Measurements from ENCODE around the gene TLL2.
A peak's percentile ranks its signal among the peaks of the same experiment; 100 is the strongest.

TLL2 gene

DNA sequence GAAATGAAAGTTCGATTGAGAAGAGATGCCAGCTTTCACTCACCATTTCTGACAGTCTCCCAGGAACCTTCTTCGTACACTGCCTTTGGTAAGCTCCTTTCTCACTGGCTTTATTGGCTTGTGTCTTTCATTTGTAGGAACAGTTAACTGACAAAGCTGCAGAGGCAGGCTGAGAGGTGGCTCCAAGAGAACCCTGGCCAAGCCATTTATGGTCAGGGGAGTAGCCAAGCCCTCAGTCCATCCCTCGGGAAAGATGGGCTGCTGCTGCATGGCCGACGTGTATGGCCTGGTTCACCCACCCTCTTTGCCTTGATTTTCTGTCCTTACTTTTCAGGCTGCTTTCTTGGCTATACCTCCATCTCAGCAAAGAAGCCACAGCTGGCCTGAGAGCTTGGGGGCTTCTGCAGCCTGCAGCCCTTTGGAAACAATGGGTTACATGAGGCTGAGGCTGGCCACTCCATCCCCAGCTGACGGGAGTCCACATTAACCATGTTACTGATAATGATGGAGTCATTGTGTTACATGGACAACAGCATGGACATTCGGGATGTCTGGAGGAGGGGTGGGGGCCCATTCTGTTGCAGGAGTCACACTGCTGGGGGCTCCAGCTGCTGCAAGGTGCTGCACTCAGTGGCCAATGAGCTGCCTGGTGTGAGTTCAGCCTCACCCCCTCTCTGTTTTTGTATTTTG, 154.7 kb downstream of the TLL2 start, which contains the start of gene OPALIN:
Gene OPALIN (minus strand): TSS at position 152 of the 690 bp plus-strand sequence. CDS start 106 bp downstream, at position 46.
- no peak for DNase-seq (ENCODE audit: low read depth)

DNA sequence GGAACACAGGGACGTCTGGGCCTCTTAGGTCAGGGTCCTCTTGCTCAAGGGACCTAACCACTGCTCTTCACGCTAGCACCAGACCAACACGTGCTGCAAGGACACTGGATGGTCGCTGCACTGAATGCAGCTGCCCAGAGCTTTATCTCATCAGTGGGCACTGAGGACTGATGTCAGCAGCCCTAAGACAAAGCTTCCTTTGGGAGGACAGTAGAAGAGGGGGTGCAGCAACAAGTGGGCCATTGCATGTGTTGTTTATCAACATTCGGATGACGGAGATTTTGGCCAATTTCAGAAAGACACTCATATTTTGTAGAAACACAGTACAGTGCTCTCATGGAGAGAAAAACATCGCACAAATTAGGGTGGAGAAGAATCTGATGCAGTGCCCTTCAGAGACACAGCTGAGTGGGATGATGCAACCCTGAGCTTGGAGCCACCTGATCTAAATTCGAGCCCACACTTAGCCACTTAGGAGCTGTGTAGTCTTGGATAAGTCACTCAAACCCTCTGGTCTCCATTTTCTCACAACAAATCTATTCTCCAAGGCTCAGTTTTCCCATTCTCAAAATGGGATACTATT, 156.6 kb downstream of the TLL2 start:
- no peak for DNase-seq (ENCODE audit: low read depth)

DNA sequence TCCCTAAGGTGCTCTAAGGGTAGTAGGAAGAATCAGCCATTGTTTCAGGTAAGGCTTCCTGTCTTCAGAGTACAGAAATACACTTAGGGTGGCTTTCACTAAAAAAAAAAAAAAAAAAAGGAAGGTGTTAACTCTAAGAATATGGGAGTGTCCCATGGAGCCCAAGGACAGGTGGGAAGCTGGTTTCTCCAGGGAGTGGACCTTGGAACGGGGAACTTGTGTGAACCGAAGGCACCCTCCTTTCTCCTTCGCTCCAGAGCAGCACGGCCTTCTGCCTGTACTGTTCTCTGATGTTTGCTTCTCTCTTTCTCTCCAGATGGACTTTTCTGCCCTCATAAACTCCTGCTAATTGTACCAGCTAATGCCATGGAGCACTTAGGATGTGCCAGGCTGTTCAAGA, 161.1 kb downstream of the TLL2 start:
- no peak for DNase-seq (ENCODE audit: low read depth)

DNA sequence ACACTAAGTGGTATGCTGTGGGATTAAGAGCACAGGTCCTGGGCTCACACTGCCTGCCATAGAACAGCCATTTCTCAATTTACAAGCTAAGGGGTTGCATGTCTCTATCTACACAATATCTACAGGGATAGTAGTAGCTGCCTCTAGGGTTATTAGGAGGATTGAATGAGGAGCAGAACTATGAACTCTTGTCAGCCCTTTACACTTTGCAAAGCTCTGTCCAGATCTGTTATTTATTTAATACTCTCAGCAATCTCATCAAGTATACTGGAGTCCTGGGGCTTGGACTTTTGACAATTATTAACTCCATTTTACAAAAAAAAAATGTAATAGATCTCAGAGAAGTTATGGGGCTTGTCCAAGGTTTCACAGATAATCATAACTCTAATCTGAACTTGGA, 161.7 kb downstream of the TLL2 start:
- DNase-seq (ENCODE audit: low read depth), result no peak

DNA sequence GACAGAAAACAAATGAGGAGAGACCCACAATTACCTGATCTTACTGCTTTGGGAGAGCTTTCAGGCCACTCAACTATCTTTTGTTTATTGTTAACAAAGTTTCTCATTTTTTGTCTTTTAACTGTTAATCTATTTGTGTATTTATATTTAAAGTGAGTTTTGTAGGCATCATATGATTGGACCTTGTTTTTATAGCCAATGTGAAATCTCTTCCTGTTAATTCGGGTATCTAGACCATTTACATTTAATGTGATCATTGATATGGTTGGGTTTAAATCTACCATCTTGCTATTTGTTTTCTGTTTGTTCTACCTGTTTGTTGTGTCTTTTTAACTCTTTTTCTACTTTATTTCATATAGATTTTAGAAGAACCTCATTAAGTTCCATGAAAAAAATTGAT, 167.4 kb downstream of the TLL2 start:
- no peak for DNase-seq (ENCODE audit: low read depth)

DNA sequence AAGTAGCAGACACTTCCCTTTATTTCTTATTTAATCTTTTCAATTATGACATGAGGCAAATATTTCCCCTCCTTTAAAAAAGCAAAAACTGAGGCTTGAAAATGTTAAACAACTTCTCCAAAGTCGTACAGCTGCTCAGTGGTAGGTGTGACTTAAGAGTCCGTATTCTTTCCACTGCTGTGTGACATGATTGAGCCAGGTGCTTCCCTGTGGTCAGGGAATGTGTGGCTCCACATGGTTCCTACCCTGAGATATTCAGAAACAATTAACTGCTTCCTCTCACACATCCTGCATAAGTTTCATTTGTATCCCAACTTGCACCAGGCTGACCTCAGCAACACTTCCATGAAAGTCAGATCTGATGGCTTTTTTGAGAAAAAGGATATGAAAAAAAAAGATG, 168.5 kb downstream of the TLL2 start:
- DNase-seq (ENCODE audit: low read depth), result no peak

DNA sequence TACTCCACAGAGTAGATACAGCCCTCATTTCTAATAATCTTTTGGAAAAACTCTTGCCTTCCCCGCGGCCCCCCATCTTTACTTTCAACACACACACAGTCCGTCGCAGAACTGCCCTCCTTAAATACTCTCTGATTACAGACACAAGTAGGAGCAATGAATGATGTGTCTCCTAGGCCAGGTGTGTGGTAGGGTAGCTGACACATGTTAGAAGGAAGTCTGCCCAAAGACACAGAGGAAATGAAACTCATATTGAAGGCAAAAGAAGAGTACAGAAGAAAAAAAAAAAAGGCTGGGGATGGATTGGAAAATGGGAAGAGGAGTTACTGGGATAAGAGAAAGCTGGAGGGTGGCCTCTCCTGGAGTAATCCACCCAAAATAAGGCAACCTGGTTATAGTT, 169.5 kb downstream of the TLL2 start:
- no peak for DNase-seq (ENCODE audit: low read depth)

DNA sequence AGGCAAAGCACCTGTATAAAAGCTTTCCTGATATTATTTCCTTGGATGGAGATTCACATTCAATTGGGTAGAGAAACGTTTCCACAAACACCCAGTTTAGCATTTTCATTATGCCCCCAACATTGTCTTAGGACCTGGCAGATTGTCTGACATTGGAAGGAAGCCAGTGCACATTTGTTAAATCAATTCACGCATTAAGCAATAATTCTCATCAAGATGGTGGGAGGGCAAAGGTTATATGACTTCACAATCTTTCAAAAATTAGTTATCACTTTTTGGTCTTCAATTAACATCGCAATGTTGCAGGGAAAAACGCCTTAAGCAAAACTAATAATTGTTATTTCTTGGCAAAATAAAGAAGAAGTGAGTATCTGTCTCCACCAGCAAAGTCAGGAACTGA, 171.3 kb downstream of the TLL2 start:
- DNase-seq (ENCODE audit: low read depth), result no peak

DNA sequence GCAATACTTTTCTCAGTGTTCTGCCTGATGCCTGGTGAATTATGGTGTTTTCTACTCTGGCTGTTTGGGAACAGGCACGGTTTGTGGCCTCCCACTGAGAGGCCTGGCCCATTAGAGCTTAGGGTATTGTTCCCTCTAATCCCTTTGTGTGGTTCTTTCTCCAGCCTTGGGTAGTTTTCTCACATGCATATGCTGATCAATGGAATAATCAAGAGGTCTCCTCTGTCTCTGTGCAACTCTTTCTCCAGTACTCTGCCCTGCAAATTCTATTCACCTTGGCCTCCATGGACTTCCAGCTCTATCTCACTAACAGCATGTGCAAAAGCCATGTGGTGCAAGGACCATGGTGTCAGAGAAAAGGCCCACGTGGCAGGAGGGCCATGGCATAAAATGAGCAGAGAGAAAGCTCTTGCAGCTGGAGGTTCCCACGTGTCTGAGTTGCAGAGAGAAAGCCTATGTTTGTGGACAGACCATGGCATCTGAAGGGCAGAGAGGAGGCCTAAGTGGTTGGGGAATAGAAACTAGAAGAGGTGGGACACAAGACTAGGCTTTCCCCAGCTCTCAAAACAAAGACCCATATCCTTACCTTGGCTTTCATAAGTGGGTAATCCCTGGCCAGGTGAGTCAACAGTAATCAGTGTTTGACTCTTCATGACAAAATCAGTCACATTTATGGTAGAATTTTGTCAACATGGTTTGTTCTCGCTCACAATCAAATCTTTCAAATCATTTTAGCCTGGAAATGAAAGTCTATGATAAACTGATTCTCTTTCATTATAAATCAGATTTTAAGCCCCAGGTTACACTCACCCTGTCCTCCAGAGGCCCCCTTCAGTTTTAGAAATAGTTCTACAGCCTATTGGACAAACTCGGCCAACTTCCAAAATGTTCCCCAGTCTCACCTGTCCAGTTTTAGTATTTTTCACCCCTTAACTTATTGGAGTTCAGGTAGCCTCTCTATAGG, 172.2 kb downstream of the TLL2 start:
- no peak for DNase-seq (ENCODE audit: low read depth)

DNA sequence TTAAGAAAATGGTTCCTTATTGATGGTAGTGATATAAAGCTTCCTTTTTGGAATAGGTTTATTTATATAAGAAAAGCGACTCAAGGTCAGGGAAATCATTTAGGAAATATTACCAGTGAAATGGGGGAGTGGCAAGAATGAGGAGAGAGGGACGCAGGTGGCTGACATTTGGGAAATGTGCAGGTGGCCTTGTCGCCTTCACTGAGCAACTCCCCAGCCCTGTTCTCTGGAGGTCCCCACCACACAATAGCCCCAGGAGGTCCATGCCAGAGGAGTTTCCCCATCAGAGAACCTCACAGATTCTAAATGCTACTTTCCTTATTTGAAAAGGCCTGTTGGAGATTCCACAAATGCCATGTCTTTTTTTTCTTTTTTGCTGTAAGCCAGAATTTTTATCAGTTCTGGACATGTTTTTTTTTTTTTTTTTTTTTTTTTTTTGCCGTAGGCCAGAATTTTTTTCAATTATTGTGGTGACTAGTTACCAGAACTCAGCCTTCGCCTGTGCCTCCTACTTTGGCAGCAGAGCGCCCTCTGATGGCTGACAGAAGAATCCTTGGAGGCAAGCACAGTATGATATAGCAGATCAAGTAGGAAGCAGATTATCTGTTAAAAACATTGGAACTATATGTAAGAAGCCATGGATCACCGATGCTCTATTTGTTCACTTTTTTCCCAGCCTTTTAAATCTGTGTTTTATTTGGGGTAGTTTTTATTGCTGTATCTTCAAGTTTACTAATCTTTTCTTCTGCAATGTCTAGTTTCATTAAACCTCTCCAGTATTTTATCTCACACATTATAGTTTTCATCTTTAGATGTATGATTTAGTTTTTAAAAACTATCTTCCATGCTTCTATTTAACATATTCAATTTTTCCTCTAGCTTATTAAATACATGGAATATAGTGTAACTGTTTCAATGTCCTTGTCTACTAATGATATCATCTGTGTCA, 173.5 kb downstream of the TLL2 start:
- DNase-seq (ENCODE audit: low read depth), result peak; percentile 17

DNA sequence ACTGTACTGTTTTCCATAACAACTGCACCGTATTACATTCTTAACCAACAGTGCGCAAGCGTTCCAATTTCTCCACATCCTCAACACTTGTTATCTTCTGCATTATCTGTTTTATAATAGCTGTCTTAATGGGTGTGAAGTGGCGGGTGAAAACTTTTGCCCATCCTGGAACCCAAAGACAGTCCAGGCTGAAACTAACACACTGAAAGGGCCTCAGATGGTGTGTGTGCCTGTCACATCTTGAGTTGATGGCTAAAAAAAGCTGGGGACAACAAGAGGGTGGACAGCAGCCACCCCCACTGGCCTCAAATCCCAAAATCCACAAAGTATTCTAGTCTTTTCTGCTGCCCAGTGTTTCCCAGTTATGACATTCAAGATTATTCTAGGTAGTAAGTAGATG, 174.3 kb downstream of the TLL2 start:
- no peak for DNase-seq (ENCODE audit: low read depth)

DNA sequence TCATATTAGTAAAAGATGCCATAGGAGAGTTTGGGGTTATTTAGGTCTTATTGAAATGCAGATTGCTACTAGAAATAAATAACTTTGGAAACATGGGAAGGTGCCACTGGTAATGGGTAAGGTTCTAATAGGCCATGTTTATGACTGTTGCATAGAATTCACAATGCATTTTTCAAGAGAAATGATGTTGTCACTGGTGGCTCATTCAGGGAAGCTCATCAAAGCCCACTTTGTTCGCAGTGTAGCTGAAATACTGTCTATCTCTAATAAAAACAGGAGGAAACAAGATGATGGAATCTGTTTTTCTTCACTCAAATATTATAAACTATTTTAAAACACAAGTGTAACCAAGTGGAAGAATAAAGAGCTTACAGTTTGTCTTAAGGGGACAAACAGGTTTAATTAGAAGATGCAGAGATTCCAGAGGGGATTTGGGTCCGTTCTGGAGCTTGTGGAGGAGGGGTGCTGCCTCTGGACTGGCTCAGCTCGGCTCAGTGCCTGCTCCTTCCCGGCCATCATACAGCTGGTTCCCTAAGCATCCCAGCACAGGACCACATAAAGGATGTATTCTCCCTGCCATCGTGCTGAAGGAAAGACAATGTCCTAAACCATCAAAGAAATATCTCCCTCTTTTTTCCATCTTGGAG, 175.3 kb downstream of the TLL2 start:
- DNase-seq (ENCODE audit: low read depth), result no peak

DNA sequence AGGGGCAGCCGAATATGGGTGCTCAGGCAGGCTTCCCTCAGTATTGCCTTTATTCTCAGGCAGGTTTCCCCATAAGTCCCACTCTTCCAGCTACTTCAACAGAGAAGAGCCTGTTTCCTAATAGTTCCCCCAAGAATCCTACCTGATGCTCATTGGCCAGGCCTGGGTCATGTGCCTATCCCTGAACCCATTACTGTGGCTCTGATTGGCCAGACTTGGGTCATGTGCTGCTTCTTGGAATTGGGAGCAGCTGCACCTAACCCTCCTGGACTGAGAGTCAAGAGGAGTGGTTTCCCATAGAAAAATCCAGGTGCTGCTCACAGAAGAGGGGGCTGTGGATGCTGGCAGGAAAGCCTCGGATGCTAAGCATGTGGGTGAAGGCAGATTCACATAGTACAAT, 176.6 kb downstream of the TLL2 start:
- no peak for DNase-seq (ENCODE audit: low read depth)

DNA sequence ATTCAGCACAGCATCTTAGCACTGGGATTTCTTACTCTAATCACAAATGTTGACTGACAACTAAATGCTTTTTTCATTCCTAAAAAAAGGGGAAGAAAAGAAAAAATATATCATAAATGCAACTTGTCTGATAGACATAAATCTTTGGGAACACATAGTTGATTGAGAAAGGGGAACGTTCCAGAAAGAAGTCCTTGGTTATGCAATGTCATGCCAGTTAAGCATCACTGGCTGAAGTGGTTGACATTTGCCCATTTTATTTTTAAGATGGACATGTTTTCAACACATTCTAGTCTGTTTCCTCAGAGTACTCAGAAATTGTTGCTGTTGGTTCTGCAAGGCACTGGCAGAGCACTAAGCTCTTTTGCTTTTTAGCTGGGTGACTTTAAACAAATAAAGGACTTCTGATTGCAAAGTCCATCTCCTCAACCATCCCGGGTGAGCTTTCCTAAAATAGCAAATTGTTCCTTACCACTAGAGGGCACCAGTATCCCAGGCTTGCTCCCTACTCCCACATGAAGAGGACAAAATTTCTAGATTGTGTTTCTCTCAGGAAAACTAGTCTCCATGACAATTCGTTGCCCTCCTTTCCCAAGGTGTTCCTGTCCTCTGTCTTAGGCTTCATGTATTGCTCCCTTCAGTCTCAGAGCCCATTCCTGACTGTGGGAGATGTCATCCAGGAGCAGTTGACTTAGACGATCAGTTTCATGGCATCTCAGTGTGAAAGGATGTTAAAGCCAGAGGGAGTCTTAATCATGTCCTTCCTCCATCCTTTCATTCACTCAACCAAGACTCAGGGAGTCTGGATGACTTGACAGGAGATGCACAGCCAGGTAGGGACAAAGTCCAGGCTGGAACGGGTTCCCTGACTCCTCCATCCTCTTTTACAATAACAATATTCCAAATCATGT, 178.9 kb downstream of the TLL2 start:
- no peak for DNase-seq (ENCODE audit: low read depth)

DNA sequence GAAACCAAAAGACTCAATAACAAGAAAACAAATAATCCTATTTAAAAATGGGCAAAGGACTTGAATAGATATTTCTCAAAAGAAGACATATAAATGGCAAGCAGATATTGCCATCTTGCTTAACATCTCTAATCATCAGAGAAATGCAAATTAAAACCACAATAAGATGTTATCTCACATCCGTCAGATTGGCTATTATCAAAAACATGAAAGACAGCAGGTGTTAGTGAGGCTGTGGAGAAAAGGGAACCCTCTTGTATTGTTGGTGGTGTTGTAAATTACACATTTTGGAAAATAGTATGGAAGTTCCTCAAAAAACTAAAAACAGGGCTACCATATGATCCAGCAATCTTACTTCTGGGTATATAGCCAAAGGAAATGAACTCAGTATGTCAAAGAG, 180.6 kb downstream of the TLL2 start:
- no peak for DNase-seq (ENCODE audit: low read depth)

DNA sequence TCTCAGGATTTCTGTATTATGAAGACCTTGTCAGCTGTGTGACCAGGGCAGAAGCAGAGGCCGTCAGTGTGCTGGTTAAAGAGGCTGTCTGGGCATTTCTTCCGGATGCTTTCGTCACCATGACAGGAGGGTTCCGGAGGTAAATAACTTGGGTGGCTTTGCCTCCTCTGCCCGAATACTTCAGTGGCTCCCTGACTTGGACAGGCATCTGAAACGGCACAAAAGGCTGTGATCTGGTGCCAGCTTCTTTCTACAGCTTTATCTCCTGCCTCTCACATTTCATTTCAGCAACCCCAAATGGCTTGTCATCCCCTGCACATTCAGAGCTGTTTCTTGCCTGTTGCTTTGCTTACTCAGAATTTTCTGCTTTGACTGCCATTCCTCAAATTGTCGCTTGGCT, 186.3 kb downstream of the TLL2 start:
- no peak for DNase-seq (ENCODE audit: low read depth)

DNA sequence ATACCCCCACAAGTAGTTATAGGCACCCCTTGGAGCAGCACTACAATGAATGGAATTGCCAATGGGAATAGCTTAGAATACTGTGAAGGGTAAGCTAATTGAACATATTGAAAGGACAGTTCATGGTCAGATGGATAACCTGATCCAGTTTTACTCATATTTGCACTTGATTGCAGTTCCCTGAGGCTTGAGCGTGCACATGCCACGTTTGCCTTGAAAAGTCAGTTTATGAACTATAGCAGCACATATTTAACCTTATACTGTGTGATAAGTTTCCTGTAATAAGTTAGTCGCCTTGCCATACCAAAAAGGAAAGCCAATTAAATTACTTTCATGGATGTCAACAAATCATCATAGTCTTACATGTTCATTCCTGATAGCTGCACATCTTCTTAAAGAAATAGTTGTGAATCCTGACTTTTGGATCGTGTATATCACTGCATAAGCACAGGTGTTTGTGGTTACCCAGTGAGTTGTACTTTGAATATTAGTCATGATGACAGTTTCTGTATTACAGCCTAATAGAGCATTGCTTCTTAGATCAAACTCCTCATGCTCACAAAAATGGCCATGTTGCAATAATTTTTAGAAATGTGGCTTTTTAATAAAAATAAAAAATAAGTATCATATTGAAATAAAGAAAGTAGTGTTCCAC, 187.9 kb downstream of the TLL2 start:
- no peak for DNase-seq (ENCODE audit: low read depth)

DNA sequence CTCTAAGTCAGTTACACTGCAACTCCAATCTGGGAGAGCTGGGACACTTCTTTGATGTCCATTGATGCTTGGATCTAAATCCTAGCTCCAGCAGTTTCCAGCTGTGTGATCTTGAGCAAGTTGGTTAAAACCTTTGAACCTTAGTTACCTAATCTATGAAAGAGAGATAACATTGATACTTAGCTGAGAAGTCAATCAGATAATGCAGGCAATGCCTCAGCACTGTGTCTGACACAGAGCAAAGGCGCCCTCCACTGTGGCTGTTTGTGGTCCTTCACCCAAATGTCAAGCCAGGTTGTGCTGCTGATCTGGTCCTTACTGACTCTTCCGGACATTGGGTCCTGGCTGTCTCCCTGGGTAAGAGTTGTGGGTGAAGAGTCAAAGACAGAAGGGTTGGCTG, 189.3 kb downstream of the TLL2 start:
- DNase-seq (ENCODE audit: low read depth), result no peak

DNA sequence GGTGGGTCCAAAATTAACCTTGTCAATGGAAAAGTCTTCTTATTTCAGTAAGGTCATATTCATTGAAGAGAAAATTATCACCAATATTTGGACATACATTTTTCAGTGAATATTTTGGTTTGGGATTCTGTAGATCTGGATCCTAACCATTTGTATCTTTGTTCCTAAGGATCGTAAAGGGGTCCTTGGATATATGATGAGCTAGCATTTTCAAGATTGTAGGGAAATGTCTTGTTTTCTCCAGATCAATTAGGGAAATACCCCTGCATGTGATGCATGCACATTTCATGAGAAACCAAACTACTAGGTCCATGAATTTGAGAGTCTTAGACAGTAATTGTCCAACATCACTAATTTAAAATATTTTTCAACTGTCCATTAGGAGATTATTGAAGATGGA, 191.5 kb downstream of the TLL2 start:
- no peak for DNase-seq (ENCODE audit: low read depth)

DNA sequence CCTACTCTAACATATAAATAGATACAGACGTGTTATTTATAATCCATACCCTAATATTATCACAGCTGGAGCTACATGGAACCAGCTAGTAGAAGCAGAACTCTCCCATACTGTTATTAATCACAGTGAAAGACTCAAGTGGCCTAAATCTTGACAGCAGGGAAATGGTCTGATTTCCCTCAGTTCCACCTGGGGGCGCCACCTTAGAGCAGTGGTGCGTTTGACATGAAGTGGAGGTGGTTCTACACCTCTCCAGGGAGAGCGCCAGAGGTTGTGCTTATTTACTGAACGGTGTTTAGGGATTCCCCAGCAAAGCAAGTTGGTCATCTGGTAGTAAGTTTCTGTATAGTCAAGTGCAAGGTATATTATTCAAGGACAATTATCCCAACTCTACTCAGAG, 191.9 kb downstream of the TLL2 start:
- no peak for DNase-seq (ENCODE audit: low read depth)
